HUES6 (cell line): Measurements from ENCODE around the gene PIKFYVE.
"Not testable (repeated sequence)": the region's sequence is repeated elsewhere in the genome, so short reads cannot be mapped to it uniquely, and the experiment has no call there.

Source experiments
- H3K27ac ChIP-seq: 2 replicates; pipeline ENCODE4 v1.7.0; 2013; ENCODE audit warnings: low read depth, mild to moderate bottlenecking, low read length, inconsistent platforms
- H3K27me3 ChIP-seq: 2 replicates; pipeline ENCODE4 v1.6.1; 2013; ENCODE audit warnings: low read length; ENCODE audit not compliant: control insufficient read depth, insufficient read depth
- H3K36me3 ChIP-seq: 2 replicates; pipeline ENCODE4 v1.6.1; 2013; ENCODE audit warnings: low read length; ENCODE audit not compliant: control insufficient read depth, insufficient read depth
- H3K4me1 ChIP-seq: 2 replicates; pipeline ENCODE4 v1.6.1; 2013; ENCODE audit warnings: low read length; ENCODE audit not compliant: control insufficient read depth, insufficient read depth
- H3K4me3 ChIP-seq: 2 replicates; pipeline ENCODE4 v1.5.1; 2013; ENCODE audit warnings: low read depth, low read length
- H3K9ac ChIP-seq: one replicate; pipeline ENCODE4 v1.6.1; 2013; ENCODE audit warnings: mild to moderate bottlenecking, low read length
- H3K9me3 ChIP-seq: 2 replicates; pipeline ENCODE4 v1.6.1; 2013; ENCODE audit warnings: low read depth, low read length; ENCODE audit not compliant: control insufficient read depth, insufficient read depth

The PIKFYVE gene

DNA sequence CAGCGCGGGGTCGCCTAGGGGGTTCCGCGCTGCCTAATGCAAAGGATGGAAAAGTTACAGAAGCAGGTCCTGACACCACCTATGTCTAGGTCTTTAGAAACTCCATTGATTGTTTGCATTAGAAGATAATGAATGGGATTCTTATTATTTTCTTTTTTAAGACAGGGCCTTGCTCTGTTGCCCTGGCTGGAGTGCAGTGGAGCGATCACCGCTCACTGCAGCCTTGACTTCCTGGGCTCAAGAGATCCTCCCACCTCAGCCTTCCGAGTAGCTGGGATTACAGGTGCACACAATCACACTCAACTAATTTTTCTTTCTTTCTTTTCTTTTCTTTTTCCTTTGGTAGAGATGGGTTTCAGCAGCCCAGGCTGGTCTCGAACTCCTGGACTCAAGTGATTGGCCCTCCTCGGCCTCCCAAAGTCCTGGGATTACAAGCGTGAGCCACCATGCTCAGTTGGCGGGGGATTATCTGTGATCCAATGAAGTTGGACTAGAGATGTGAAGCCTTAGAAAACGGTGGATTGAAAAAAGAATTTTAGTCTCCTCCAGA, 10.4 kb upstream of the PIKFYVE start:
- peak overlapping the region; percentile 82; the same call in 1 of the 2 replicates for H3K27ac ChIP-seq
- H3K4me1 ChIP-seq = peaks cover 9% of the 10 kb centered on the region; the same call in 1 of the 2 replicates
- no peaks in the 10 kb centered on the region for H3K27me3 ChIP-seq
- peak overlapping the region; percentile 81 for H3K4me3 ChIP-seq
- H3K9ac ChIP-seq = peak overlapping the region; percentile 84
- H3K9me3 ChIP-seq = no peaks in the 10 kb centered on the region
- peaks cover 31% of the 10 kb centered on the region for H3K36me3 ChIP-seq

DNA sequence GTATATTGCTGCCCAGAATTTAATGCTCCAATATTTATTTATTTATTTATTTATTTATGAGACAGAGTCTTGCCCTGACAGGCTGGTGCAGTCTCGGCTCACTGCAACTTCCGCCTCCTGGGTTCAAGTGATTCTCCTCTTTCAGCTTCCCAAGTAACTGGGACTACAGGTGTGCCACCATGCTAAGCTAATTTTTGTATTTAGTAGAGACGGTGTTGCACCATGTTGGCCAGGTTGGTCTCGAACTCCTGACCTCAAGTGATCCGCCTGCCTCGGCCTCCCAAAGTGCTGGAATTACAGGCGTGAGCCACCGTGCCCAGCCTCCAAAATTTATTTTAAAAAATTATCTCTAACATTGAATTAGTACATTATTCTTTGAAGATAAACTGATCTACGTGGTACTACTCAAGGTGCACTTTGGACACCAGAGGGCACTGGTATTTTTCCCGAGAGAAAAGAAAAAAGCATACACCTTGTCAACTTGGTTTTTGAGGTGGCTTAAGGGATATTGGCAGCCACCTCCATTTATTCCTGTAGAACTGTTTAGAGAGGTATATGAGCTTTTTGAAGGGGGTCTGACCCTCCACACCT, 9.8 kb upstream of the PIKFYVE start:
- no peak overlapping the region for H3K27ac ChIP-seq
- peaks cover 8% of the 10 kb centered on the region; the same call in 1 of the 2 replicates for H3K4me1 ChIP-seq
- H3K4me3 ChIP-seq = no peak overlapping the region
- H3K36me3 ChIP-seq = peaks cover 24% of the 10 kb centered on the region
- H3K9me3 ChIP-seq = no peaks in the 10 kb centered on the region
- no peaks in the 10 kb centered on the region for H3K27me3 ChIP-seq
- H3K9ac ChIP-seq = no peak overlapping the region

DNA sequence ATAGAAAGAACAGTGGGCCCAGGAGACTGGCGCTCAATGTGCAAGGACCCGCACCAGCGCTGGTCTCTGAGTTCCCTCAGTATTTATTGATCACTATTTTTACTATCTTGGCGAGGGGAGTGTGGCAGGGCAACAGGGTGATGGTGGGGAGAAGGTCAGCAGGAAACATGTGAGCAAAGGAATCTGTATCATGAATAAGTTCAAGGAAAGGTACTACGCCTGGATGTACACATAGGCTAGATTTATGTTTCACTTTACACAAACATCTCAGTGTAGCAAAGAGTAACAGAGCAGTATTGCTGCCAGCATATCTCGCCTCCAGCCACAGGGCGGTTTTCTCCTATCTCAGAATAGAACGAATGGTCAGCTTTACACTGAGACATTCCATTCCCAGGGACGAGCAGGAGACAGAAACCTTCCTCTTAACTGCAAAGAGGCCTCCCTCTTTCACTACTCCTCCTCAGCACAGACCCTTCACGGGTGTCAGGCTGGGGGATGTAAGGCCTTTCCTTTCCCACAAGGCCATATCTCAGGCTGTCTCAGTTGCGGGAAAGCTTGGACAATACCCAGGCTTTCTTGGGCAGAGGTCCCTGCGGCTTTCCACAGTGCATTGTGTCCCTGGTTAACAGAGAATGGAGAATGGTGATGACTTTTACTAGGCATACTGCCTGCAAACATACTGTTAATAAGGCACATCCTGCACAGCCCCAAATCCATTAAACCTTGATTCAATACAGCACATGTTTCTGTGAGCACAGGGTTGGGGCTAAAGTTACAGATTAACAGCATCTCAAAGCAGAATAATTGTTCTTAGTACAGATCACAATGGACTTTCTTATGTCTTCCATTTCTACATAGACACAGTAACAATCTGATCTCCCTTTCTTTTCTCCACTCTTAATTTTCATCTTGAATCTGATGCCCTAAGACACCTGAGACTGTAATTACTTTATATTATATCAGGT, 8.9 kb upstream of the PIKFYVE start:
- H3K9ac ChIP-seq, H3K27ac ChIP-seq: not testable (repeated sequence)

DNA sequence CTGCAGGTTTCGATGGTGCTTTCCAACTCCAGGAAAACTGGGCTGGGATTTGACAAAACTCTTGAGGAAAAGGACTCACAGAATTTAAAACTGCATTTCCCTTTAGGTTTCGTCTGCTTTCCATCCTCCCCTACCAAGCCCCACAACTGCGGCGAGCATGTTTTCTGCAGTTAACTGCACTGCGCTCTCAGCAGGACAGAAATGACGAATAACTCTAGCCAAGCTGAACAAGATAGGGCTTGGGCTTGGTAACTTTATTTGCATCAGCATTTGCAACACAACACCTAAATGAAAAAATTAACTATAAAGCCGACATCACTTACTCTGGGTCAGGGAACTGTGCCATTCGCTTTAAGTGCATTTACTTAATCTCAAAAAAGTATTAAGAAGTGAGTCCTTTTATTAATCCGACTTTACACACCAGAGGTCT, 669 bp upstream of the PIKFYVE start:
- H3K27me3 ChIP-seq = no peaks in the 10 kb centered on the region
- H3K36me3 ChIP-seq = no peaks in the 10 kb centered on the region
- H3K27ac ChIP-seq = peak overlapping the region; percentile 58
- peak overlapping the region; percentile 76 for H3K4me3 ChIP-seq
- peaks cover 13% of the 10 kb centered on the region; the same call in 1 of the 2 replicates for H3K4me1 ChIP-seq
- no peaks in the 10 kb centered on the region for H3K9me3 ChIP-seq
- H3K9ac ChIP-seq = peak overlapping the region; percentile 62

More for the DNA sequence above, 8.9 kb upstream of the PIKFYVE start:
- peaks cover 16% of the 10 kb centered on the region for H3K36me3 ChIP-seq
- not testable (repeated sequence) for H3K9me3 ChIP-seq, H3K4me3 ChIP-seq, H3K27me3 ChIP-seq, H3K4me1 ChIP-seq

DNA sequence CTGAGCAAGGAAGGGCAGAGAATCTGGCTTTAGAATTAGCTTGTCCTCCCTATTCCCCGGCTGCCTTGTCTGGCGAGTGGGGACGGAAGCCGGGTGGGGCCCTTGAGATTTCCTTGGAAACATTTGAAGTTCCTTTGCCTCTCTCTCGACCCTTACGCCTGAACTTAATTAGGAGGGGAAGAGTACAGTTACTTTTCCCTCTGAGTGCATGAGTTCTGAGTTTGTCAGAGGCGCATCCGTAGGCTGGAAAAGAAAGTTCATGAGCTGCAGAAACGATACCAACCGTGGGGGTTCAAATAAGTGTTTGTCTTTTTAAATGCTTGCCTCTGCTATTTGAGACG, 468 bp downstream of the PIKFYVE start:
- H3K27me3 ChIP-seq = no peaks in the 10 kb centered on the region
- peaks cover 7% of the 10 kb centered on the region for H3K36me3 ChIP-seq
- peaks cover 13% of the 10 kb centered on the region; the same call in 1 of the 2 replicates for H3K4me1 ChIP-seq
- H3K9me3 ChIP-seq = no peaks in the 10 kb centered on the region
- peak overlapping the region; percentile 75 for H3K9ac ChIP-seq
- H3K4me3 ChIP-seq = peak overlapping the region; percentile 76
- H3K27ac ChIP-seq = peak overlapping the region; percentile 53; the same call in 1 of the 2 replicates

DNA sequence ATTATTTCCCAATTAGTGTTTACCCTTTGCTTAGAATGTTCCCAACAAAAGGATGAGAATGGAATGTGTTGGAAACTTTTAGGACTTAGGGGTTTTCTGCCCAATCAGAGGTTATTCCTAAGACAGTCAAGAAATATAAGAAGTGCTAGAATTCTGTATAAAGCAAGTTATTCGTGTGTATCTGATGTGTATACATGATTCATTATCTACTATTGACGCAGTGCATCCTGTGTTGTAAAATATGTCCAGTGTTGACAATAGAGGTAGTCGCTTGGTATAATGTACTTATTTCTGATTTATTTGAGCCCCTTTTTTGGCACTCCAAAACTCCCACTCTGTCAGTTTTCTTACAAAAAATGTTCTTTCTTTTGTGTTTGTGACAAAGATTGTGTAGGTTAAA, 881 bp downstream of the PIKFYVE start:
- no peaks in the 10 kb centered on the region for H3K27me3 ChIP-seq
- peaks cover 13% of the 10 kb centered on the region; the same call in 1 of the 2 replicates for H3K4me1 ChIP-seq
- H3K9me3 ChIP-seq = no peaks in the 10 kb centered on the region
- H3K27ac ChIP-seq = peak overlapping the region; percentile 53; the same call in 1 of the 2 replicates
- H3K36me3 ChIP-seq = peaks cover 11% of the 10 kb centered on the region
- H3K4me3 ChIP-seq = peak overlapping the region; percentile 76
- peak overlapping the region; percentile 75 for H3K9ac ChIP-seq

DNA sequence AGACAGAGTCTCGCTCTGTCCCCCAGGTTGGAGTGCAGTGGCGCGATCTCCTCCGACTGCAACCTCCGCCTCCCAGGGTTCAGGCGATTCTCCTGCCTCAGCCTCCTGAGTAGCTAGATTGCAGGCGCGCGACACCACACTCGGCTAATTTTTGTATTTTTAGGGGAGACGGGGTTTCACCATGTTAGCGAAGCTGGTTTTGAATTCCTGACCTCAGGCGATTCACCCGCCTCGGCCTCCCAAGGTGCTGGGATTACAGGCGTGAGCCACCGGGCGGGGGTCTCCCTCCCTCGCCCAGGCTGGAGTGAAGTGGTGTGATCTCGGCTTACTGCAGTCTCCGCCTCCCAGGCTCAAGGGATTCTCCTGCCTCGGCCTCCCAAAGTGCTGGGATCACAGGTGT, 1.5 kb downstream of the PIKFYVE start:
- H3K36me3 ChIP-seq = peaks cover 15% of the 10 kb centered on the region
- peaks cover 13% of the 10 kb centered on the region; the same call in 1 of the 2 replicates for H3K4me1 ChIP-seq
- not testable (repeated sequence) for H3K27me3 ChIP-seq, H3K9me3 ChIP-seq
- peak overlapping the region; percentile 19; the same call in 1 of the 2 replicates for H3K27ac ChIP-seq
- H3K4me3 ChIP-seq = peak overlapping the region; percentile 76
- peak overlapping the region; percentile 75 for H3K9ac ChIP-seq

DNA sequence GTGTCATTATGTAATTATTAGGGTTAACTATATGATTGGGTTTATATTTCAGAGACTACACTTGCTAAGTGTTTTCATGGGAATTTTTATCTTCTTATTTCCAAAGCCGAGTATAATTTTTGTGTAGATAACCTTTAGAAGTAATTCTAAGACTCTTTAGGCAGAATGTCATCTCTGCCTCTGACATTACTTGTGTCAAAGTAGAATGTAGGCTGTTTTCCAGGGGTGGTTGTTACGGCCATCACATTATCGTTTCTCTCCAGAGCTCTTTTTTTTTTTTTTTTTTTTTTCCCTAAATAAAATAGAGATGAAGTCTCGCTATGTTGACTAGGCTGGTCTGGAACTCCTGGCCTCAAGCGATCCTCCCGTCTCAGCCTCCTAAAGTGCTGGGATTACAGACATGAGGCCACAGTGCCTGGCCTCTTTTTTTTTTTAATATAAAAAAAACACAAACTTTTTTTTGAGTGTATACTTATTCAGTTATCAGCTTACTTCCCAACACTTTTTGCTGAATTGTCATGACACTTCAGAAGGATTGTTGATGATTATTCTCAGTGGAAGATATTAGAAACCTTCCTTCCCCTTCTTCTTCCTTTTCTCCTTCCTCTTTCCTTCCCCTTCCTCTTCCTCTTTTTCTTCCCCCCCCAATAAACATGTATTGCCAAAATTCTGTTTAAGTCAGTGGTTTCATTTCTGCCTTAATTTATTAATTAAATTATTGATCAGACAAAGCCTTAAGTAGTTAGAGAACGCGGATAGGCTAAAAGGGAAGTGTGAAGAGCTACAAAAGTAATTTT, 2.3 kb downstream of the PIKFYVE start:
- Histone ChIP-seq H3K4me1 (peaks cover 13% of the 10 kb centered on the region; the same call in 1 of the 2 replicates), H3K4me3 (peak overlapping the region; percentile 76), H3K36me3 (peaks cover 23% of the 10 kb centered on the region), H3K9ac (no peak overlapping the region), H3K9me3 (no peaks in the 10 kb centered on the region), H3K27me3 (no peaks in the 10 kb centered on the region), H3K27ac (no peak overlapping the region)

DNA sequence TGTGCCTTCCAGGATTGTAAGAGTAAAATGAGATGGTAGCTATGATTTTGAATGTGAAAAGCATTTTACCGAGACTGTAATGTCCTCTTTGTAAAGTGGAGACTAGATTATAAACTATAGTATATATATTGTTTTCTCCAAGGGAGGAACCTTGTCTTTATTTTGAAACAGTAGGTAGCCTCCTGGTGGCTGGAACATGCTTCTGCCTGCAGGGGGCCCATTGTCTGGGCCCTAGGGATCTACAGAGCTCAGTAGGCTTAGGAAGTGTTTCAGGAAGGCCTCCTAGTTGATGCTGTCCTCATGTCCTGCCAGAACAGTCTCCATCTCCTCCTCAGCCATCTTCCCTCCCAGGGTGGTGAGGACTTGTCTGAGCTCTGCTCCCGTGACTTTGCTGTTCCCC, 3.0 kb downstream of the PIKFYVE start:
- Histone ChIP-seq H3K27me3 (no peaks in the 10 kb centered on the region), H3K27ac (no peak overlapping the region), H3K9me3 (no peaks in the 10 kb centered on the region), H3K9ac (no peak overlapping the region), H3K4me1 (peaks cover 13% of the 10 kb centered on the region; the same call in 1 of the 2 replicates), H3K4me3 (no peak overlapping the region), H3K36me3 (peaks cover 31% of the 10 kb centered on the region)

DNA sequence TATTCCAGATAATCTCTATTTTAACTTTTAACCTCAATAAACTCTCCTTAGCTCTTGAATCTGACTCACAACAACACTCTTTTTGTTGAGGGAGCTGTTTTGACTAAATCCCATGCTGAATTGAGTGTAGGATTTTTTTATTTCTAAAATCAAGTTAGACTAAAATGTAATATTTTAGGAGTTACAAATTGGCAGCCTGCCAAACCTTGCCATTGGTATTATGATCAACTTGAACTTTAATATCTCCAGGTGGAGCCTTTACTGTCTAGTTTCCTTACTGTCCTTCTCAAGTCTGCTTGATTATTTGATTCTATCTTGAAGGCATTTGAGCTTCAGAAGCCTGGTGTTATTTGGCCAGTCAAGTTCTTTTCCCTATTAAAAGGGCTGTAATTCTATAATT, 8.7 kb downstream of the PIKFYVE start:
- H3K4me3 ChIP-seq = no peak overlapping the region
- no peaks in the 10 kb centered on the region for H3K4me1 ChIP-seq
- H3K9ac ChIP-seq = no peak overlapping the region
- H3K36me3 ChIP-seq = peaks cover 87% of the 10 kb centered on the region
- no peaks in the 10 kb centered on the region for H3K9me3 ChIP-seq
- H3K27me3 ChIP-seq = no peaks in the 10 kb centered on the region
- H3K27ac ChIP-seq = no peak overlapping the region
